HG02852 (cell line): ENCODE results near the gene NBDY.
"Not testable (repeated sequence)": the region's sequence is repeated elsewhere in the genome, so short reads cannot be mapped to it uniquely, and the experiment has no call there.

Experiments
- ATAC-seq: cut with Tn5 transposase; IDR thresholded peaks from one replicate; pipeline ENCODE4 v1.9.1; 2021; ENCODE audit warnings: mild to moderate bottlenecking, moderate library complexity; ENCODE audit not compliant: unreplicated experiment

NBDY gene, protein sequence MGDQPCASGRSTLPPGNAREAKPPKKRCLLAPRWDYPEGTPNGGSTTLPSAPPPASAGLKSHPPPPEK

GRCh38 chrX:56729152-56729850 lies at the start of gene NBDY:
NBDY (plus strand) TSS chrX:56729243; CDS start chrX:56729354, 111 bp downstream.
- ATAC-seq: peak; percentile 71

DNA sequence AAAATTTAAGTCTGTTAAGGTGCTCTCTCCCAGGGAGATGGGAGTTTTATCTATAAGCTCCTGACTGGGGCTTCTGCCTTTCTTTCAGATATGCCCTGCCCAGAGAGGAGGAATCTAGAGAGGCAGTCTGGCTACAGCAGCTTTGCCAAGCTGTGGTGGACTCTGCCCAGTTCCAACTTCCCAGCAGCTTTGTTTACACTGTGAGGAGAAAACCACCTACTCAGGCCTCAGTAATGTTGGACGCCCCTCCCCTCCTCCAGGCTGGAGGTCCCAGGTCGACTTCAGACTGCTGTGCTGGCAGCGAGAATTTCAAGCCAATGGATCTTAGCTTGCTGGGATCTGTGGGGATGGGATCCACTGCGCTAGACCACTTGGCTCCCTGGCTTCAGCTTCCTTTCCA lies 24.5 kb upstream of the NBDY start:
- not testable (repeated sequence) for ATAC-seq

GRCh38 chrX:56726605-56727004 lies 2.4 kb upstream of the NBDY start:
- ATAC-seq: no peak

GRCh38 chrX:56727531-56727930 lies 1.5 kb upstream of the NBDY start:
- no peak for ATAC-seq

GRCh38 chrX:56728321-56728720 lies 722 bp upstream of the NBDY start:
- ATAC-seq: no peak

GRCh38 chrX:56728752-56729151 lies 291 bp upstream of the NBDY start:
- ATAC-seq: peak; percentile 32

- ATAC-seq: peak; percentile 41
Observed at GRCh38 chrX:56733459-56734046, 4.5 kb downstream of the NBDY start.

DNA sequence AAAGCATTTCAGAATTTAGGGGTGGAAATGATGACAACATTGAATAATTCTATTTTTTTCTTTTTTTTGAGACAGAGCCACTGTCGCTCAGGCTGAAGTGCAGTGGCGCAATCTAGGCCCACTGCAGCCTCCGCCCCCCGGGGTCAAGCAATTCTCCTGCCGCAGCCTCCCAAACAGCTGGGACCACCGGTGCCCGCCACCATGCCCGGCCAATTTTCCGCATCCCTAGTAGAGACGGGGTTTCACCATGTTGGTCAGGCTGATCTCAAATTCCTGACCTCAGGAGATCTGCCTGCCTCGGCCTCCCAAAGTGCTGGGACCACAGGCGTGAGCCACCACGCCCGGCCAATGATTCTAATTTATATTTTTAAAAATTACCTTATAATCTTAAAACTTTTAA lies 7.2 kb downstream of the NBDY start:
- ATAC-seq: no peak

DNA sequence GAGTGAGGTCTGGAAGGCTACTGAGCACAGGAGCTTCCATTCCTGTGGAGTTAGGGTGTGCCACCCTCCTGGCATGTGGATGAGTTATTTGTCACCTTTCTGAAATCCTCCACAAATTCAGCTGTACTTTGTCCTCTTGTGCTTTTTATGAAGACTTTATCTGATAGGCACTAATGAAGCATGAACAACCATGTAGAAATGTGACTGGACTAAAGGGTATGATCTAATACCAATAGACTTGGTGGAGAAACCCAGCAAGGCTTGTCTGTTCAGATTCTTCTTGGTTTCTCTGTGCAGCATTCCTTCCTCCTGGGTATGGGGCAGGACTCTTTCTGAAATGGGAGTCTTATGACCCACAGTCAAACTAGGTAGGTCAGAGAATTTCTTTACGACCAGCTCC lies 9.6 kb downstream of the NBDY start:
- ATAC-seq: no peak

- no peak for ATAC-seq
Observed at GRCh38 chrX:56744996-56745395, 16.0 kb downstream of the NBDY start.

DNA sequence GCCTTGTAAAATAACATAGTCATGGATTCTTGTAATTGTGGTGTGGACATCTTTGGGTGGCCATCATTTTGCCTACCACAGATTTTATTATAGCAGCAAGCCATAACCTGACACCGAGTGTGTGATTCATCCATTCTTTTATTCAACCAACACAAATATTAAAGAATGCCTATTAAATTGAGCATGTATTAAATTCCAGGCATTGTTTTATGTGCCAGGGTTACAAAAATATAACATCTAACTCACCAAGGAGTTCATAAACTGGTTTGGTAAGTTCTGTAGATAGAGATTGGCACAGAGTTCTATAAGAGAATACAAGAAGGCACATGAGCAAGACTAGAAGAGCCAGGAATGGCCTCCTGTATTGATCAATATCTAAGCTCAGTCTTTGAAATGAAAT lies 18.0 kb downstream of the NBDY start:
- no peak for ATAC-seq

DNA sequence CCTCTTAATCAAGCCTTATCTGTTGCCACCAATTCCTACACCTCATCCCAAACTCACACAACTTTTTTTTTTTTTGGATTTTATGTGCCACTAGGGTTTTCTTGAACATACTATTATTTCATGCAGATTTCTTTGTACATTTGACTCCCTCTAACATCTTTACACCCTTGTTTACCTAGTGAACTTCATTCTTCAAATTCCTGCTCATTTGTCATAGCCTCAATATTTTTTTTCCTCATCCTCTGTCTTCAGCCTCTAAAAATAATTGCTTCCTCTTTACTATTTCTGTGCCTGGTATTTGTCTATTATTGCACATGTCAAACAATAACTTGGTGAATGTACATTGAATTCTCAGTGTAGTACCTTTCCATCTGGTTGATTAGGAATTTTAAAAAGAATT lies 22.0 kb downstream of the NBDY start:
- ATAC-seq: no peak

- ATAC-seq: peak; percentile 66
Observed at GRCh38 chrX:56757327-56757726, 28.3 kb downstream of the NBDY start.

GRCh38 chrX:56758456-56758855 lies 29.4 kb downstream of the NBDY start:
- ATAC-seq: no peak

- ATAC-seq: no peak
Observed at GRCh38 chrX:56759736-56760409, 30.8 kb downstream of the NBDY start.

- ATAC-seq: not testable (repeated sequence)
Observed at GRCh38 chrX:56760410-56761124, 31.5 kb downstream of the NBDY start.

- no peak for ATAC-seq
Observed at GRCh38 chrX:56761167-56761566, 32.1 kb downstream of the NBDY start.

DNA sequence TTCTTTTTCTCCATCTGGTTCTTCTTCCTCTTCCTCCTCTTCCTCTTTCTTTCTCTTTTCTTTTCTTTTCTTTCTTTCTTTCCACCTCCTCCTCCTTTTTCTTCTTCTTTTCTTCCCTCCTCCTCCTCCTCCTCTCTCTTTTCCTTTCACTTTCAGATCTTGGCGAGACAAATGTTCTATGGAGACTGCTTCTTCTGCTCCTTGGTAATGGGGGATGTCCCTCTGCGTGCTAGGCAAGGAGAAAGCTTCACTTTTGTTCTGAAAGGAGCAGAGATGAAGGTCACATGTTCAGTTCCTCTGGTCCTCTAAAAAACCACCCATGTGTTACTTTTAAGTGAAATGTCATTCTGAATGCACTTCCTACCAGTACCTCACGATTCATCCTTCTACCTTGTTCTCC lies 33.2 kb downstream of the NBDY start:
- peak; percentile 35 for ATAC-seq

GRCh38 chrX:56762707-56763555 lies 33.9 kb downstream of the NBDY start:
- ATAC-seq: no peak

DNA sequence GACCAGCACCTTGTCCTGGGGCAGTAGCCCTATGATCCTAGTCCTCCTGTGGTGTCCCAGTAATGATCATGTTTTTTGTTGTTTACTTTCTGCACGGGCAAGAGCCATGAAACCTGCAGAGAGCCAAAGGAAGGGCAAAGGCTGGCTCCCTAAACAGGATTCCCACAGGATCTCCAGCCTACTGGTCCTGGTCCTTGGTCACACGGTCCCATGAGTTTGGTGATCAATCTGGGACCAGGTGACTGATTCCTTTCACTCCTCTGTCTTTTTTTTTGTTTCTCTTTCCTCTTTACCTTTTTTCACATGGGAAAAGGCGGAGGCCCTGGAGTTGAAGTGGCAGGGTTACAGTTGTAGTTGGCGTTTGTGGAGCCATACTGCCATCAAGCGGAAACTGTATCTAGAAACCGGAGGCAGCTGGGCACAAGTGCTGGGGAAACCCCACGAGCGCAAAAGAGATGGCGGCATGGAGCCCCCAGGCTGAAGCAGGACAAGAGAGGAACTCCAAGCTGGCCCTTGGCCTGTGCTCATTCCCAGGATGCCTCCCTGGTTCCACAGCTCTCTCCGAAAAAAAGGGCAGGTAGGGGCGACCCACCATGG lies 34.6 kb downstream of the NBDY start:
- peak; percentile 22 for ATAC-seq
